ENCODE measurements around the gene CCSER2.
"Not testable (repeated sequence)": the region's sequence is repeated elsewhere in the genome, so short reads cannot be mapped to it uniquely, and the experiment has no call there.

CCSER2 gene

DNA sequence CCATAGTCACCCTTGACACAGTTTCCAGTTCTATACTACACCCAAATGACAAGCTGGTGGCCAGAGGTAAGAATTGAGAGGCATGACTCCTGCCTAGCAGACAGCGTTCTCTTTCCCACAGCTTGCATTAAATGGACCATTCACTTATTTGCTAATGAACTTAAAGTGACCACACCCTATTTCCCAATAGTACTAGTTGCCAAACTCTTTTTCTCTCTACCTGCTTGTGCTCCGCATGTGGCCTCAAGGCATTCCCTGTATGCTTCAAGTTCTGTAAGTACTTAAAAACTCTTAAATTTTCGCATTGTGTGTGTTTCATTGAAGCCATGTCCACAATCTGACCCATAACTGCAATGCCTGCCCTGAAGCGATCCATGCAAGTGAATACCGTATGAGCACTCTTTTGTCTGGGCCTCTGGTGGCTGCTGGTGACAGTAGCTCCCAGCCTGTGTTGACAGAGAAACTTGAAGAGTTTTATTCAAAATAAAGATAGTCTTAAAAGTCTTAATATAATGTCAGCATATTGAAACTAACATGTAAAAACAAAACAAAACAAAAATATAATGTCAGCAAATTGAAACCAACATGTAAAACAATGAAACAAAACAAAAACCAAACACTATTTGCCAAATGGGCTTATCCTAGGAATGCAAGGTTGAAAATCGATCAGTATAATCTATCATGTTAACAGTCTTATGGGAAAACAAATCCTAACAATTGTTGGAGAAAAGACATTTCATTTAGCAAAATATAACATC lies 73.6 kb downstream of the CCSER2 start:
- no peak for DNase-seq

DNA sequence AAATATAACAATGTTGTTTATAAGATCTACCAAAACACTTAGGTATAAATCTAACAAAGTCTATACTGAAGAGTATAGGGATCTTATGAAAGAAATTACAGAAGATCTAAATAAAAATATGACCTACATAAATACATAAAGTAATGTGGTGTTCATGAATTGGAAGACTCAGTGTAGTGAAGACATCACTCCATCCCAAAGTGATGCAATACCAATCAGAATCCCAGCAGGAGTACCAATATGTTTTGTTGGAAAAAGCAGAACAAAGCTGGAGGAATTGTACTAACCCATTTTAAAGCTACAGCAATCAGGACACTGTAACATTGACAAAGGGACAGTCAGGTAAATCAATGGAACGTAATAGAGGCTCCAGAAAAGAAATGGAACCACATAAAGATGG lies 76.4 kb downstream of the CCSER2 start:
- DNase-seq = no peak

DNA sequence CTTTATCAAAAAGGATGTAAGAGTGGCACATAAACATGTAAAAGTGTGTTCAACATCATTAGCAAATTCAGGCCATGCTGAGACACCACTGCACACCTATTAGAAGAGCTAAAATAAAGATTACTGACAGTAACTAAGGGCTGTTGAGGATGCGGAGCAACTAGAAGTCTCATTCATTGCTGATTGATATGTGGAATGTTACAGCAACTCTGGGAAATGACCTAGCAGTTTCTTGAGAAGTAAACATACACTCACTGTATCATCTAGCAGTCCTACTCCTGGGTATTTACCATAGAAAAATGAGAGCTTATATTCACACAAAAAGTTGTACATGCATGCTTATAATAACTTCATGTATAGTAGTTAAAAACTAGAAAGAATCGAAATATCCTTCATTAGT lies 77.3 kb downstream of the CCSER2 start:
- no peak for DNase-seq

DNA sequence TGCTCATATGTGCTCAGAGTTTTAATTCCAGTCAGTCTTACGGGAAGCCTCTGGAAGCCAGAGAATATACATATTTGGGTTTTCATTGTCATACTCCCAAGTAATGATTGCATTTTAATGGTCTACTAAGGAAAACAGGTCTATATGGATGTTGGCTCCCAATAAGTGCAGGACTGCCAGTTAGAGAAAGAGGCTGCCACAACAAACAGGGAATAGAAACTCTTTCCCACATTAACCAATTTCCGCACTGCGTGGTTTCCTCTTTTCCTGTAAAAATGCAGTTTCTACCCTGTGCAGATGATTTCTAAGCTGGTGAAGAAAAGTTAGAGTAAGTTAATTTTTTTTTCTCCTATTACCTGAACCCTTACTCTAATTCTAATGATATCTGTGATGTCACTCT lies 78.2 kb downstream of the CCSER2 start:
- DNase-seq = no peak

DNA sequence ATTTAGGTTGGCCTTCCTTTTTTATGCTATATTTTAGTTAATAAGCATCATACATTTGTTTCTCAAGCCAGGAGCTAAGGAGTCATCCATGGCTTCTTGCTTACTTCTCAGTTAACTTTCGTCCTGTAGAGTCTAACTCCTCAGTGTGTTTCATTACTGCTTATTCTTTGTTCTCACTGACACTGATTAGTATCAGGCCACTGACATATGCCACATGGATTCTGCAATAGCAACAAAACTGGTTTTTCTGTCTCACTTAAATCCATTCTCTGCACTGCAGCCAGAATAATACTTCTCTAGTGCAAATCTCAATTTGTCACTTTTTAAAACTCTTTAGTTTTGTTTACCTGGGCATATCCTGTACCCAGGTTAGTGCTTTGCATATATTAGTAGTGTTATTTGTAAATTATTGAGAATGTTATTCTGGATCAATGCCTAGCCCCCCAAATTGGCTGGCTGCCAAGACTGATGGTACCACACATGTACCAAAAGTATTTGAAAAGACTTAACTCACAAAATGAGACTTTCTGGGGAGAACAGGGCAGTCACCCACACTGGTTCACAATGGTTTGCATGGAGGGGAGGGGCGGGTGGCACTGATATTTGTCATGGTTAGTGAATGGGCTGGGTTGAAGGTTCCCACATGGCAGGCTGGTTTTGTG lies 79.1 kb downstream of the CCSER2 start:
- DNase-seq = no peak

DNA sequence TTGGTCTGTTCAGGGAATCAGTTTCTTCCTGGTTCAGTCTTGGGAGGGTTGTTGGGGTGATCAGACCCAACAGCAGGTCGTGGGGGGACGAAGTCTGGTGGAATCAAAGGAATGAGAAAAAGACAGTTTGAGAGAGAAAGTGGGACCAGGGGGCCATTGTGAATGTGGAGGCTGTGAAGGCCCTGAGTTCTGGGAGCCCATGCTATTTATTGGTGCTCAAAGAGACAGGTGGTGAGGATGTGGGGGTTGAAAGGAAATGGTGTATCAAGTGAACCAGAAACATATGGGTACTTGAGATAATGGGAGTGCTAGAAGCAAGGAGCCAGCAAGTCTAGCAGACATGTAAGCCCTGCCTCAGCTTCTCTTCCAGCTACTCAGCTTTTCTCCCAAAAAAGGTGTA lies 84.1 kb downstream of the CCSER2 start:
- peak; percentile 74 for DNase-seq

DNA sequence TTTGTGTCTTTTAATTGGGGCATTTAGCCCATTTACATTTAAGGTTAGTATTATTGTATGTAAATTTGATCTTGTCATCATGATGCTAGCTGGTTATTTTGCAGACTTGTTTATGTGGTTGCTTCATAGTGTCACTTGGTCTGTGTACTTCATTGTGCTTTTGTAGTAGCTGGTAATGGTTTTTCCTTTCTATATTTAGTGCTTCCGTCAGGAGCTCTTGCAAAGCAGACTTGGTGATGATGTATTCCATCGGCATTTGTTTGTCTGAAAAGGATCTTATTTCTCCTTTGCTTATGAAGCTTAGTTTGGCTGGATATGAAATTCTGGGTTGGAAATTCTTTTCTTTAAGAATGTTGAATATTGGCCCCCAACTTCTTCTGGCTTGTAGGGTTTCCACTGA lies 85.7 kb downstream of the CCSER2 start:
- DNase-seq = not testable (repeated sequence)

DNA sequence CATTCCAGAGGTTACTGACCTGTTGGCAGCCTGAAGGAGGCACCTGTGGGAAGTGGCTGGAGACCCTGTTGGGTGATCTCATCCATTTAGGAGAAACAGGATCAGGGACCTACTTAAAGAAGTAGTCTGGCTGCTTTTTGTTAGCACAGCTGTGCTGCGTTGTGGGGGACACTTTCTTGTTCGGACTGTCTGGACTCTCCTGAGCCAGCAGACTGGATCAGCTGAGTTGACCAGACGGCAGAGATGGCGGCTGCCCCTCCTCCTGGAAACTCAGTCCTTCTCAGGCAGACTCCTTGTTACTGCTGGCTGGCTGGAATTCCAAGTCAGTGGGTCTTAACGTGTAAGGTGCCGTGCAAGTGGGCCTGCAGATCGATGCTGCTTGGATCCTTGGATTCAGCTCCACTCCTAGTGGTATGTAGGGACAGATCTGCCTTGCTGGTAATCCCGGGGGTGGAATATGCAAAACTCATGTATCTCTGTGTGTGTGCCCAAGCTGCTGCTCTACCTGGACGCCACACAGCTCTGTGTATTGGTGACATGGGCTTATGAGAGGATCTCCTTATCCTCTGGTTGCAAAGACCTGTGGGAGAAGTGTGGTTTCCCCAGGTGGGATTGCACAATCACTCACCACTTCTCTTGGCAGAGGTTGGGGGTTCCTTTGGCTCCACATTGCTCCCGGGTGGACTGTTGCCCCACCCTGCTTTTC lies 87.3 kb downstream of the CCSER2 start:
- no peak for DNase-seq

DNA sequence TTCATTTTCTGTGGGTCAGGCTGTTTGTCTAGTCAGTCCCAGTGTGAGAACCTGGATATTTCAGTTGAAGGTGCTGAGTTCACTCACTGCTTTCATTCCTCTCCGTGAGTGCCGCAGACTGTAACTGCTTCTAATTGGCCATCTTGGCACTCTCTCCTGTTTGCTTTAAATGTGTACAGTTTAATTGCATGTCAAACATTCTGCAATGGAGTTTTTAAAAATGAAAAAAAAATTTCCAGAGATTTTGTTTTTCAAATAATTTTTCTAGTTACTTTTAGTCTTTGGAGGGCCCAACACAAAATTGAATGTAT lies 87.8 kb downstream of the CCSER2 start:
- no peak for DNase-seq

DNA sequence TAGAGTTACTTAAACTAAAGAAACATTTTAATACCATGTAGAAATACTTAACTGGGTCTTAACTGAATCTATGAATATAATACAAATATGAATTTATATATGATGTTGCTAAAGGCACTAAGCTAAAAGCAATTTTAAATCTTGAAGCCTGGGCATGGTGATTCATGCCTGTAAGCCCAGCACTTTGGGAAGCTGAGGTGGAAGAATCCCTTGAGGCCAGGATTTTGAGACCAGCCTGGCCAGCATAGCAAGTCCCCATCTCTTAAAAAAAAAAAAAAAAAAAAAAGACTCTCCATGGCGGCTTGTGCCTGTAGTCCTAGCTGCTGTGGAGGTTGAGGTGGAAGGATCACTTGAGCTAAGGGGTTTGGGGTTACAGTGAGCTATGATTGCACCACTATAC lies 95.3 kb downstream of the CCSER2 start:
- no peak for DNase-seq

DNA sequence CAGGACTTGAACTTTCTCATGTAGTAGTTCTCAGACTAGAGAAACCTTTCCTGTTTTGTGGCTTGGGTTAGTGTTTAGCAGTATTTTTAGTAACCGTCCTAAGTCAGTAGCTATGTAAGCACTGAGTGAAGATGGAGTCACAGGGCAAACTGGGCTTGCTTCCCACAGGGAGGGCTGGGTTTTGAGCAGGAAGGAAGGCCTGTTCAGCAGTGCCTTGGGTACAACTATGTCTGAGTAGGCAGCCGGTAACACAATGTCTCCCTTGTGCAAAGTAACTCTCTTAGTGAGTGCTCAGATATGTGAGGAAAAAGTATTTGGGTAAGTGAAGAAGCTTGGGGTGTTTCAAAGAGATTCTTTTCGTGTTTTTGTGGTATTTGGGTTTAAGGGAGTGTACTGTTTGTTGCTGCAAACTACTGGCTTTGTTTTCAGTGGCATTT lies 96.4 kb downstream of the CCSER2 start:
- DNase-seq = no peak

DNA sequence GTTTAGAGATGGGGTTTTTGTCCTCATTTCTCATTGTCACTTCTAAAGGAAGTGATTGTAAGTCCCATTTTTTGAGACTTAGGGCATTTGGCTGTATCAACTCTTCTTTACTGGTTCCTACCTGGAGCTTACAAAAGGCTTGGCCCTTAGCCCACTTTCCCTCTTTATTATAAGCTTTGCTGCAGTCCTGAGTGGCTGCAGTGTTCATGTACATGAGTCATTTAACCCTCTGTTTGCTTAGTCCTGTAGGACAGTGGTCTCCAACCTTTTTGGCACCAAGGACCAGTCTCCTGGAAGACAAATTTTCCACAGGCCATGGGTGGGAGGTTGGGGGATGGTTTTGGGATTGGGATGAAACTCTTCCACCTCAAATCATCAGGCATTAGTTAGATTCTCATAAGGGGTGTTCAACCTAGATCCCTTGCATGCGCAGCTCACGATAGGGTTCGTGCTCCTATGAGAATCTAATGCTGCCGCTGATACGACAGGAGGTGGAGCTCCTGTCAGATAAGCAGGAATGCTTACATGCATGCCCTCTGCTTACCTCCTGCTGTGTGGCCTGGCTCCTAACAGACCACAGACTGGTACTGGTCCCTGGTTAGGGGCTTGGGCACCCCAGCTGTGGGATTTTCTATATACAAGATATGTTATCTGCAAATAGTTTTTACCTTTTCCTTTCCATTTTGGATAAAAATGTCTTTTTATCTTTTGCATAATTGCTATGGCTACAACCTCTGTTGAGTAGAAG lies 99.7 kb downstream of the CCSER2 start:
- no peak for DNase-seq

DNA sequence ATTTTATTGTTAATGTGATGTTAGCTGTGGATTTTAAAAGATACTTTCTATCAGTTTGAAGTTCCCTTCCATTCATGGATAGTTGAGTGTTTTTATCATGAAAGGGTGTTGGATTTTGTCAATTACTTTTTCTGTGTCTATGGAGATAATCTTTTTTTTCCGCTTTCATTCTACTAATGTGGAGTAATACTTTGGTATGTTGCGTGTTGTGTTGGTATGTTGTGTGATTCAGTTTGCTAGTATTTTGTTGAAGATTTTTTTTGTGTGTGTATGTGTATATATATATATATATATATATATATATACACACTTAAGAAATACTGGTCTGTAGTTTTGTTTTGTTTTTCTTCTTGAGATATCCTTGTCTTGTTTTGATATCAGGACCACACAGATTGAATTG lies 100.3 kb downstream of the CCSER2 start:
- no peak for DNase-seq

DNA sequence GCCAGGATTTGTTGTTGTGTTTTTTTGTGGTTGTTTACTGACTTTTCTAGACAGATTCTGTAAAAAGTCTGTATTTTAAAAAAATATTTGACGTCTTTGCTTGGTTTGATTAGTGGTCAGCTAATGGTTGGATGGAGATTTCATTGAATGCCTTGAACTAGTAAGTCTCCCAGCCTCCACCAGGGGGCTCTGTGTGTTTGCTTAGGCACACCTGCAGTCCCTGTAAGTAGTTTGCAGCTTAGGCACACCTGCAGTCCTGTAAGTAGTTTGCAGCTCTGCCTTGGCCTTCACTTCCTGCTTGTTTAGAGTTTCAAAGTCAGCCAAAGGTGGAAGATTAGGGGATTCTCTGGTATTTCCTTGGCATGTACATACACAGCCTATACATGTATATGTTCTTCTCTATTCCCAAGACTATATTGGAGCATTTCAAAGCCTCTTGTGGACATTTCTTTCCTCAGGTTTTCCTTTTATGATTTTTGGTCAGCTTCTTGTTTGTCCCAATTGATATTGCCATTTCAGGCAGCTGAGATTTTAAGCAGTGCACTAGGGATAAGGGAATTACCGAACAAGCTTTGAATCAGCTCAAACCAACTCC lies 101.6 kb downstream of the CCSER2 start:
- peak; percentile 5 for DNase-seq

DNA sequence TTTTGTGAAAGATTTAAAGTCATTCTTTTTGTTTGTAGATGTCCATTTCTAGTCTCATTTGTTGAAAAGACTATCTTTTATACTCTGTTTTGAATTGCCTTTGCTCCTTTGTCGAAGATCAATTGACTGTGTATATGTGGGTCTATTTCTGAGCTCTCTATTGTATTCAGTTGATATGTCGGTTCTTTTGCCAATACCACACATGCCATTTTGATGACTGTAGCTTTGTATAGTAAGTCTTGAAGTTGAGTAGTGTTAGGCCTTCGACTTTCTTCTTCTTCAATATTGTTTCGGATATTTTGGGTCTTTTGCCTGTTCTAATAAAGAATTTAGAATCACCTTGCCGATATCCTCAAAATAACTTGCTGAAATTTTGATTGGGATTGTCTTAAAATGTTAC lies 104.5 kb downstream of the CCSER2 start:
- no peak for DNase-seq

DNA sequence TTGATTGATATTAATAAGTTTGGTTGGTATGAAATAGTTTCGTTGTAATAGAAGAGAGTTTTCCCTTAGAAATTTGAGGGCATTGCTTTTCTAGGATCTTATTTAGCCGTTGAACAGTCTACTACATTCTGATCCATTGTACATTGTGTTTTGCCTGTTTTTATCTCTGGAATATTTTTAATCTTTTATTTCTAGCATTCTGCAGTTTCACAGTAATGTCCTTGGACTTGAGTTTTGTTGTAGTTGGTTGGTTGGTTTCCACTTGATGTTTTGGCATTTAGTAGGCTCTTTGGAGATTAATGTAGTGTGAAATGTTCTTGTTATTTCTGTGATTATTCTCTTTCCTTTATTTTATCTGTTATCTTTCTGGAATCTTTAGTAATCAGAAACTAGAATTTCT lies 112.4 kb downstream of the CCSER2 start:
- no peak for DNase-seq

DNA sequence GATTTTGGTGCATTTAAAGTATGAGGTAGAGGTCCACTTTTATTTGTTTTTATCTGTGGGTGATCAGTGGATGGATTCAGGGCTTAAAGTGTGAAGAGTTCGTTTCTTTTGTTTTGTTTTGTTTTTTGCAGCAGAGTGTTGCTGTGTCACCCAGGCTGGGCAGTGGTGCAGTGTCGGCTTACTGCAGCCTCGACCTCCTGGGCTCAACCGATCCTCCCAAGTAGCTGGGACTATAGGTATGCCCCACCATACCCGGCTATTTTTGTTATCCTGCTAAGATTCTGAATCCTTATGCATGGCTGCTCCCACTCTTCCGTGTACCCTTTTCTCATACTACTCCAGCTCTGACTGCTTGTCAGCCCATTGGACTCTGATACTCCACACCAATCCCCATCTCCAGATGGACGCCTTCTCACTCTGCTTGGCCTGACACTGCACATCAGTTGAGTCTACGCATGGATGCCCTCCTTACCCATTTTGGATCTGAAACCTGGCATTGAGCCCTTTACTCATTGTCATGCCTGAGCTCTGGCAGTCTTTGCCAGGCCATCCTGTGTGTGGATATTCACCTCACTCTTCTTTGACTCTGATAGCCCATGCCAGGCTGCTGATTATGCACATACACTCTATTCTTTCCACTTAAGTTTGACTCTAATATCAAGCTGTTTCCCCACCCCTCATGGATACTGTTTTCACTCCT lies 119.5 kb downstream of the CCSER2 start:
- DNase-seq = peak; percentile 48

DNA sequence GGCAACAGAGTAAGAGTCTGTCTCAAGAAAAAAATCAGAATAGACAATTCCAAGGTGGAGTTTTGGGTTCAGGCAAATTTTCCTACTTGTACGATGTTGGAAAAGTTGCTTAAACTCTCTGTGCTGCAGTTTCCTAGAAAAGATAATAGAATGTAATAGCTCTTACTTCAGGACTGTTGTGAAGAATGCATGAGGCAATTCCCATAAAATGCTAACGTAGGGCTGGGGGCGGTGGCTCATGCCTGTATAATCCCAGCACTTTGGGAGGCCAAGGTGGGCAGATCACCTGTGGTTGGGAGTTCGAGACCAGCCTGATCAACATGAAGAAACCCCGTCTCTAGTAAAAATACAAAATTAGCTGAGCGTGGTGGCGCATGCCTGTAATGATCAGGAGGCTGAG lies 121.0 kb downstream of the CCSER2 start:
- not testable (repeated sequence) for DNase-seq

DNA sequence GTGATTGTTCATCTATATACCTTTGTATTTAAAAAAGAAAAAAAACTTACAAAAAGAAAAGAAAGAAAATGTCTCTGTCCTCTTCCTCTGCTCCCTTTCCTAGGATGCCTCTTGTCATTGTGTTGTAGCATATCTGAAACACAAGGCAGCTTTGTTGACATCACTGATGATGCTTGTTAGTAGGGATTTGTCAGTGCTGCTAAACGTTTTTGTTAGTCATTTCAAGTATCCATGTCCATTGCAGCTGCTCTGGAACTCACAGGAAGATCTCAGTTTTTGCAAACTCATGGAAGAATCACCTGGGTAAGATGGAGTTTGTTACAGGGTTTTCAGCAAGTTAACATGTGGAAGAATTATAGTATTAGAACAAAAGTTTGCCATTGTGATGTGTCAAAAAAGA lies 123.6 kb downstream of the CCSER2 start:
- no peak for DNase-seq

DNA sequence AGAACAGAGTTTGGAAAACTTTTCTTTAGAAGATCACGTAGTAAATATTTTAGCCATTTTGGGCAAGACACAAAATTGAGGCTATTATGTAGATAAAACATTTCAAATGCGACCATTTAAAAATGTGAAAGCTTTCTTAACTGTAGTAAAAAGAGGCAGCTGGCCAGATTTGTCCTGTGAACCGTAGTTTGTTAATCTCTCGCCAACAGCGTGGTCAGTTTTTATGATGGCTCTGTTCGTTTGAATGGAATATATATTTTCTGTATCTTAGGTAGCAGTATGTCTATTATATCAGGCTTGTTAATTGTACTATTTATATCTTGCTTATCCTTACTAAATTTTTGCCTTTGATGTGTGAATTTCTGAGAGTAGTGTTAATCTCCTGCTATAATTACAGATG lies 124.9 kb downstream of the CCSER2 start:
- no peak for DNase-seq

DNA sequence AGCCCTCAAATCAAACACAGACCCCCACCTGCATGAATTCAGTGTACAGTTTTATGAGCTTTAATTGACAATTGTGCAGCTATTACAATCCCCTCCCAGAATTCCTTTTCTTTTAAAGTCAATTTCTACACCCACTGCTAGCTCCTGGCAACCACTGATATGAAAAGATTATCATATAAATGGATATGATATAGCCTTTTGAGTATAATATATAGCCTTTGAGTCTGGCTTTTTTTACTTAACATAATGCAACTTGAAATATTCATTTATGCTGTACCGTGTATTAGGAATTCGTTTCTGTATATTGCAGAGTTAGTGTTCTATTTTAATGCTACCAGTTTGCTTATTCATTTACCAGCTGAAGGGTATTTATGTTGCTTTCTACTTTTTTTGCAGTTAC lies 127.7 kb downstream of the CCSER2 start:
- DNase-seq = no peak

DNA sequence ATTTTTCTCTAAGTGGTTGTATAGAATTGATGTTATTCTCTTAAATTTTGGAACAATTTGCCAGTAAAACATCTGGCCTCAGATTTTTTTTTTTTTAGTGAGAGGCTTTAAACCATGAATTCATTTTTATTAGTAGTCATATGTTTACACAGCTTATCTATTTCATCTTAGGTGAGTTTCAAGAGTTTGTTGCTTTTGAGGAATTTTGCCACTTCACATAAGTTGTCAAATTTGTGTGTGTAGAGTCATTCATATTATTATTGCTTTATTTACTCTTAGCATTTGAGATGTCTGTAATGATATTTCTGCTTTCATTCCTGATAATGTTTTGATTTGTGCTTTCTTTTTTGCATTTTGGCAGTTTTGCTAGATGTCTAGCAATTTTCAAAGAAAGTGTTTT lies 132.1 kb downstream of the CCSER2 start:
- no peak for DNase-seq

DNA sequence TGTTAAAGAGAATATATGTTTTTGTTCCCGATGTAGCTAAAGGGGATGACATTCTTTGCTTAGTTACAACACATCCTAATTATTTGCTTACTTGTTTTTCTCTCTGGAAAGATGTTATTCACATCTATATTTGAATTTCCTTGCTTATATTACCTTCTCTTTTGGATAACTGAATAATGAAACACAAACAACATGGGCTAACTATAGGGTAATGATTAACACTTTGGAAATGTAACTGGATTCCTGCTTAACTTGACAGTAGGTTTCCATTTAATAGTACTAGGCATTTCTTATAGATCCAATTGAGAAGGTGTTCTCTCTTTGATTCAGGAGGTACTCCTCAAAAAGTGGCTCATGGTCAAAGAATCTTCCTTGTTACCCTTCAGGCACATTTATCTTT lies 141.1 kb downstream of the CCSER2 start:
- DNase-seq = no peak
